Mucosa of stomach (tissue), 1 donor: ENCODE measurements around the gene EPGN.
A peak's percentile ranks its signal among the peaks of the same experiment; 100 is the strongest.

ENCODE experiments used
- H3K27me3 ChIP-seq: one replicate; pipeline ENCODE4 v1.7.0; 2013; ENCODE audit warnings: mild to moderate bottlenecking, low read length; ENCODE audit not compliant: control insufficient read depth, insufficient read depth
- H3K36me3 ChIP-seq: one replicate; pipeline ENCODE4 v1.7.0; 2013; ENCODE audit warnings: low read length; ENCODE audit not compliant: control insufficient read depth, insufficient read depth
- H3K4me1 ChIP-seq: one replicate; pipeline ENCODE4 v1.7.0; 2013; ENCODE audit warnings: mild to moderate bottlenecking, low read length; ENCODE audit not compliant: control insufficient read depth, insufficient read depth
- H3K4me3 ChIP-seq: one replicate; pipeline ENCODE4 v1.7.0; 2013; ENCODE audit warnings: low read length
- H3K9ac ChIP-seq: one replicate; pipeline ENCODE4 v1.7.0; 2013; ENCODE audit warnings: mild to moderate bottlenecking, low read length, moderate library complexity
- H3K9me3 ChIP-seq: one replicate; pipeline ENCODE4 v1.7.0; 2013; ENCODE audit warnings: mild to moderate bottlenecking, low read length, moderate library complexity; ENCODE audit not compliant: control insufficient read depth
- donor health status: Pancreatic carcinoma.

The EPGN gene

DNA sequence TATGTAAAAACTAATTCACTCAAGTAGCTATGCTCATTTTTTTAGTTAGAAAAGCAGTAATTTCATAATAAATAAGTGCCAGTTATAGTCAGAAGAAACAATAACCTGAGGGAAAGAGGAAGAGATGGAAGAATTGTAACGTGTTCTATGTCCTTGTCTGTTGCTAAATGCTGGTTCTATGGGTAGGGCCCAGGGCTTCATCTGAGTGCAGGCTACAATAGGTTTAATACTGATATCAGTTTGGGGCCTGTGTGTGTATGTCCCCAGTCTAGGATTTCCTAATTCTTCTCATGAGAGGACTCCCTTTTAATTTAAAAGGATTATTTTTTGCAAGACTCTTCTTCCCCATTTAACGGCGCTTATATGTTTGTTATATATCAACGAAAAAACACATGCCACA, 53.4 kb downstream of the EPGN start:
- Histone ChIP-seq H3K9me3 (no peaks in the 10 kb centered on the region), H3K4me3 (no peak overlapping the region), H3K27me3 (peaks cover 25% of the 10 kb centered on the region), H3K9ac (no peak overlapping the region), H3K36me3 (no peaks in the 10 kb centered on the region), H3K4me1 (peaks cover 12% of the 10 kb centered on the region)

DNA sequence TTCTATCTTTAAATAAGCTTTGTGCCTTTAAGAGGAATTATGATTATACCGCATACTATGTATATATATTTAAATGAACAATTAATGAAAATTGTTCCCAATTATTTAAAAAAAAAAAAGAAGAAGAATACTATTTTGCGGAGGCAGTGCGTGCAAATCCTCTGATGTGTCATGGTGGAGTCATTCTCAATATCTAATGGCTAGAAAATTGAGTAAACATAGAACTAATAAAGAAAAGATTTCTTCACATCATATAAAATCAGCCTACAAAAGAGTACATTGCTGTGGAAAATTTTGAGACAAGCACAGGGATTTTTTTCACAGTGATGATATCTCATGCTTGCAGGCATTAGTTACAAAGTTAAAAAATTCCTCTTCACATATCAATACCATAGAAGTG, 54.1 kb downstream of the EPGN start:
- peaks cover 25% of the 10 kb centered on the region for H3K27me3 ChIP-seq

GRCh38 chr4:74364256-74364651, 56.0 kb downstream of the EPGN start:
- Histone ChIP-seq H3K4me1 (peaks cover 12% of the 10 kb centered on the region), H3K27me3 (peaks cover 25% of the 10 kb centered on the region), H3K4me3 (no peak overlapping the region), H3K36me3 (no peaks in the 10 kb centered on the region), H3K9ac (no peak overlapping the region), H3K9me3 (no peaks in the 10 kb centered on the region)

More for the DNA sequence above, 54.1 kb downstream of the EPGN start:
- Histone ChIP-seq H3K36me3 (no peaks in the 10 kb centered on the region), H3K4me1 (peaks cover 12% of the 10 kb centered on the region), H3K9ac (no peak overlapping the region), H3K4me3 (no peak overlapping the region), H3K9me3 (no peaks in the 10 kb centered on the region)

- Histone ChIP-seq H3K9me3 (no peaks in the 10 kb centered on the region), H3K27me3 (peaks cover 25% of the 10 kb centered on the region), H3K36me3 (no peaks in the 10 kb centered on the region), H3K4me3 (peak within 1 kb of the TSS; percentile 31), H3K9ac (peak within 1 kb of the TSS; percentile 40), H3K4me1 (peaks cover 12% of the 10 kb centered on the region)
These were observed 56.6 kb downstream of the EPGN start, which contains the start of gene EREG for GRCh38 chr4:74364652-74365491. Gene EREG (plus strand): TSS chr4:74365145. CDS start chr4:74365309, 164 bp downstream.

DNA sequence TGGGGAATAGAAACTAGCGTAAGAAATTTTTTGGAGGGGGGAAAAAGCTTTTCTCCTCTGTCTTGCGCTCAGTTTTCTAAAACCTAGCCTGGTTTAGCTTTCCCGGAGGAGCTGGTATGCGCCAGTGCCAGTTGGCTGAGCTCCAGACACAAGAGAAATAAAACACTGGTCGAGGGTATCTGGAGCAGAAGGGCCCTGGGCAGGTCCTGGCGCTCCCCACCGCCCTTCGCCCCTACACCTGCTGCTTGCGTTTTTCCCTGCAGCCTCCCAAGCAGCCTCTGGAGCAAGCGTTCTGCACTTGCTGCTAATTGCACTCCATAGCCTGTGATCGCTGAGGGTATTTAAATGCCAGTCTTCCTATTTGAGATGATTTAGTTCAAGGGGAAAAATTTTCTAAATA, 57.5 kb downstream of the EPGN start:
- peaks cover 12% of the 10 kb centered on the region for H3K4me1 ChIP-seq
- H3K9ac ChIP-seq = no peak overlapping the region
- no peaks in the 10 kb centered on the region for H3K9me3 ChIP-seq
- no peak overlapping the region for H3K4me3 ChIP-seq
- H3K36me3 ChIP-seq = no peaks in the 10 kb centered on the region
- peaks cover 25% of the 10 kb centered on the region for H3K27me3 ChIP-seq
